Measurements from ENCODE around the gene GPR21. TPM values are rescaled to one million over a fixed set of nuclear protein-coding genes. Genes with fewer than 3 reads are reported as not detected.
A peak's percentile ranks its signal among the peaks of the same experiment; 100 is the strongest.

GPR21 gene
- total and polyA plus RNA-seq, 3 experiments from 2014 or later: 0.35 to 0.61 TPM; not detected in 1

- H3K27me3 ChIP-seq (ENCODE audit: insufficient read depth, low read length, poor library complexity, severe bottlenecking): no peaks in the 10 kb centered on the region
- POLR2A ChIA-PET: no interaction called here
- H3K9me3 ChIP-seq (ENCODE audit: low read length): no peaks in the 10 kb centered on the region
- CTCF ChIA-PET: no interaction called here
- H3K36me3 ChIP-seq (ENCODE audit: insufficient read depth, low read length): peaks cover 5% of the 10 kb centered on the region
- H3K27ac ChIP-seq (ENCODE audit: low read depth, low read length): peak overlapping the region; percentile 33
- no peaks in the 10 kb centered on the region for H3K4me1 ChIP-seq (ENCODE audit: insufficient read depth, low read length)
- Mint-ChIP-seq H3K36me3 (peaks cover 6 to 60% (median 25%) of the 10 kb centered on the region in 3 donors), H3K9me3 (no peaks in the 10 kb centered on the region), H3K27ac (no peak overlapping the region), H3K27me3 (no peaks in the 10 kb centered on the region), H3K4me1 (no peaks in the 10 kb centered on the region), H3K4me3 (no peak overlapping the region)
- DNase-seq: no peak
- H3K4me3 ChIP-seq (ENCODE audit: low read length): no peak overlapping the region
Observed at GRCh38 chr9:123002754-123003153, 30.7 kb upstream of the GPR21 start.

GRCh38 chr9:123003466-123003865, 30.0 kb upstream of the GPR21 start:
- H3K4me3 ChIP-seq (ENCODE audit: low read length): no peak overlapping the region
- no peaks in the 10 kb centered on the region for H3K4me1 ChIP-seq (ENCODE audit: insufficient read depth, low read length)
- no peak overlapping the region for H3K4me3 Mint-ChIP-seq
- H3K27me3 ChIP-seq (ENCODE audit: insufficient read depth, low read length, poor library complexity, severe bottlenecking): no peaks in the 10 kb centered on the region
- peaks cover 5% of the 10 kb centered on the region for H3K36me3 ChIP-seq (ENCODE audit: insufficient read depth, low read length)
- H3K9me3 ChIP-seq (ENCODE audit: low read length): no peaks in the 10 kb centered on the region
- ChIA-PET CTCF (no interaction called here), POLR2A (no interaction called here)
- H3K27ac Mint-ChIP-seq: no peak overlapping the region
- H3K9me3 Mint-ChIP-seq: no peaks in the 10 kb centered on the region
- H3K27ac ChIP-seq (ENCODE audit: low read depth, low read length): peak overlapping the region; percentile 33
- H3K4me1 Mint-ChIP-seq: no peaks in the 10 kb centered on the region
- no peak for DNase-seq
- no peaks in the 10 kb centered on the region for H3K27me3 Mint-ChIP-seq
- peaks cover 6 to 56% (median 25%) of the 10 kb centered on the region in 3 donors for H3K36me3 Mint-ChIP-seq

- no peaks in the 10 kb centered on the region for H3K9me3 ChIP-seq (ENCODE audit: low read length)
- H3K4me1 ChIP-seq (ENCODE audit: insufficient read depth, low read length): no peaks in the 10 kb centered on the region
- Mint-ChIP-seq H3K27me3 (no peaks in the 10 kb centered on the region), H3K4me3 (no peak overlapping the region), H3K4me1 (no peaks in the 10 kb centered on the region), H3K9me3 (no peaks in the 10 kb centered on the region), H3K36me3 (peaks cover 4 to 45% (median 19%) of the 10 kb centered on the region in 3 donors), H3K27ac (no peak overlapping the region)
- no peaks in the 10 kb centered on the region for H3K27me3 ChIP-seq (ENCODE audit: insufficient read depth, low read length, poor library complexity, severe bottlenecking)
- POLR2A ChIA-PET: no interaction called here
- peaks cover 5% of the 10 kb centered on the region for H3K36me3 ChIP-seq (ENCODE audit: insufficient read depth, low read length)
- H3K27ac ChIP-seq (ENCODE audit: low read depth, low read length): no peak overlapping the region
- CTCF ChIA-PET: interaction anchor here (1.4 kb wide), 1 partner anchor 12 kb away, joined by 3 read pairs; no protein-coding TSS in a partner anchor
- DNase-seq: no peak
- H3K4me3 ChIP-seq (ENCODE audit: low read length): no peak overlapping the region
Observed at GRCh38 chr9:123005964-123006363, 27.5 kb upstream of the GPR21 start.

GRCh38 chr9:123007269-123007668, 26.2 kb upstream of the GPR21 start:
- Mint-ChIP-seq H3K27me3 (no peaks in the 10 kb centered on the region), H3K36me3 (peaks cover 8 to 49% (median 25%) of the 10 kb centered on the region in 3 donors), H3K27ac (no peak overlapping the region), H3K9me3 (no peaks in the 10 kb centered on the region), H3K4me1 (no peaks in the 10 kb centered on the region), H3K4me3 (no peak overlapping the region)
- Histone ChIP-seq H3K27me3 (ENCODE audit: insufficient read depth, low read length, poor library complexity, severe bottlenecking) (no peaks in the 10 kb centered on the region), H3K36me3 (ENCODE audit: insufficient read depth, low read length) (peaks cover 4% of the 10 kb centered on the region), H3K4me3 (ENCODE audit: low read length) (no peak overlapping the region), H3K9me3 (ENCODE audit: low read length) (no peaks in the 10 kb centered on the region), H3K4me1 (ENCODE audit: insufficient read depth, low read length) (no peaks in the 10 kb centered on the region), H3K27ac (ENCODE audit: low read depth, low read length) (no peak overlapping the region)
- ChIA-PET POLR2A (no interaction called here), CTCF (no interaction called here)
- DNase-seq: no peak

GRCh38 chr9:123008909-123009308, 24.6 kb upstream of the GPR21 start:
- peaks cover 4% of the 10 kb centered on the region for H3K36me3 ChIP-seq (ENCODE audit: insufficient read depth, low read length)

GRCh38 chr9:123011380-123011779, 22.1 kb upstream of the GPR21 start:
- H3K4me1 Mint-ChIP-seq: no peaks in the 10 kb centered on the region
- Histone ChIP-seq H3K4me3 (ENCODE audit: low read length) (no peak overlapping the region), H3K27ac (ENCODE audit: low read depth, low read length) (no peak overlapping the region), H3K4me1 (ENCODE audit: insufficient read depth, low read length) (no peaks in the 10 kb centered on the region), H3K36me3 (ENCODE audit: insufficient read depth, low read length) (peaks cover 4% of the 10 kb centered on the region), H3K27me3 (ENCODE audit: insufficient read depth, low read length, poor library complexity, severe bottlenecking) (no peaks in the 10 kb centered on the region), H3K9me3 (ENCODE audit: low read length) (no peaks in the 10 kb centered on the region)
- H3K27ac Mint-ChIP-seq: peak overlapping the region in 1 of 8 donors; percentile 13
- ChIA-PET POLR2A (no interaction called here), CTCF (no interaction called here)
- no peaks in the 10 kb centered on the region for H3K27me3 Mint-ChIP-seq
- DNase-seq: no peak
- H3K9me3 Mint-ChIP-seq: peaks cover 0 to 7% (median 0%) of the 10 kb centered on the region in 5 donors
- no peak overlapping the region for H3K4me3 Mint-ChIP-seq
- H3K36me3 Mint-ChIP-seq: peaks cover 23 to 60% (median 31%) of the 10 kb centered on the region in 3 donors

More at GRCh38 chr9:123008909-123009308, 24.6 kb upstream of the GPR21 start:
- no peak overlapping the region for H3K27ac ChIP-seq (ENCODE audit: low read depth, low read length)
- H3K4me3 Mint-ChIP-seq: no peak overlapping the region
- CTCF ChIA-PET: no interaction called here
- no peaks in the 10 kb centered on the region for H3K4me1 Mint-ChIP-seq
- no peaks in the 10 kb centered on the region for H3K9me3 Mint-ChIP-seq
- POLR2A ChIA-PET: interaction anchor here (0.6 kb wide), 1 partner anchor 1228 kb away, joined by 6 read pairs; no protein-coding TSS in a partner anchor
- H3K4me3 ChIP-seq (ENCODE audit: low read length): no peak overlapping the region
- no peaks in the 10 kb centered on the region for H3K9me3 ChIP-seq (ENCODE audit: low read length)
- H3K27ac Mint-ChIP-seq: no peak overlapping the region
- no peak for DNase-seq
- no peaks in the 10 kb centered on the region for H3K27me3 Mint-ChIP-seq
- peaks cover 14 to 54% (median 31%) of the 10 kb centered on the region in 3 donors for H3K36me3 Mint-ChIP-seq
- H3K4me1 ChIP-seq (ENCODE audit: insufficient read depth, low read length): no peaks in the 10 kb centered on the region
- H3K27me3 ChIP-seq (ENCODE audit: insufficient read depth, low read length, poor library complexity, severe bottlenecking): no peaks in the 10 kb centered on the region

GRCh38 chr9:123011878-123012528, 21.5 kb upstream of the GPR21 start:
- no peaks in the 10 kb centered on the region for H3K4me1 ChIP-seq (ENCODE audit: insufficient read depth, low read length)
- H3K4me3 ChIP-seq (ENCODE audit: low read length): no peak overlapping the region
- no peak for DNase-seq
- ChIA-PET POLR2A (no interaction called here), CTCF (no interaction called here)
- H3K4me1 Mint-ChIP-seq: no peaks in the 10 kb centered on the region
- H3K9me3 Mint-ChIP-seq: peaks cover 0 to 7% (median 0%) of the 10 kb centered on the region in 5 donors
- H3K27ac Mint-ChIP-seq: no peak overlapping the region
- H3K27ac ChIP-seq (ENCODE audit: low read depth, low read length): no peak overlapping the region
- no peak overlapping the region for H3K4me3 Mint-ChIP-seq
- H3K36me3 Mint-ChIP-seq: peaks cover 23 to 65% (median 31%) of the 10 kb centered on the region in 3 donors
- H3K27me3 Mint-ChIP-seq: no peaks in the 10 kb centered on the region
- peaks cover 4% of the 10 kb centered on the region for H3K36me3 ChIP-seq (ENCODE audit: insufficient read depth, low read length)
- no peaks in the 10 kb centered on the region for H3K27me3 ChIP-seq (ENCODE audit: insufficient read depth, low read length, poor library complexity, severe bottlenecking)
- H3K9me3 ChIP-seq (ENCODE audit: low read length): no peaks in the 10 kb centered on the region

GRCh38 chr9:123016631-123017030, 16.8 kb upstream of the GPR21 start:
- ChIA-PET POLR2A (no interaction called here), CTCF (no interaction called here)
- Mint-ChIP-seq H3K27ac (no peak overlapping the region), H3K4me3 (no peak overlapping the region), H3K9me3 (peaks cover 0 to 7% (median 0%) of the 10 kb centered on the region in 5 donors), H3K36me3 (peaks cover 19 to 80% (median 31%) of the 10 kb centered on the region in 3 donors), H3K27me3 (no peaks in the 10 kb centered on the region), H3K4me1 (no peaks in the 10 kb centered on the region)
- Histone ChIP-seq H3K4me1 (ENCODE audit: insufficient read depth, low read length) (no peaks in the 10 kb centered on the region), H3K4me3 (ENCODE audit: low read length) (no peak overlapping the region), H3K27me3 (ENCODE audit: insufficient read depth, low read length, poor library complexity, severe bottlenecking) (no peaks in the 10 kb centered on the region), H3K36me3 (ENCODE audit: insufficient read depth, low read length) (no peaks in the 10 kb centered on the region), H3K9me3 (ENCODE audit: low read length) (no peaks in the 10 kb centered on the region), H3K27ac (ENCODE audit: low read depth, low read length) (no peak overlapping the region)
- DNase-seq: no peak

Data from CD8-positive, alpha-beta memory T cell (primary cell).